GM12878 (cell line): Measurements from ENCODE around the gene ZNF554. TPM values are rescaled to one million over a fixed set of nuclear protein-coding genes. Genes with fewer than 3 reads are reported as not detected.

Source experiments
- ATAC-seq: fragments of 200-7000 bp; cut with Tn5 transposase; 3 replicates; pipeline ENCODE4 v1.9.1; 2020; ENCODE audit warnings: mild to moderate bottlenecking, moderate library complexity
- BruUV-seq: library from RNA; stranded (reverse); fragments of 400-500 nt; replicated peaks from 2 replicates; lab custom pipeline; 2021; lab: Mats Ljungman, UMichigan
- CTCF ChIA-PET: fragments of 300-600 bp; sonication (Branson Sonifier 250); formaldehyde crosslinking; extraction: SDS; loops from one replicate; lab custom pipeline; 2021; ENCODE audit warnings: inconsistent platforms; lab: Yijun Ruan, JAX
- POLR2A ChIA-PET: fragments of 350-600 bp; formaldehyde crosslinking; extraction: SDS; loops from one replicate; lab custom pipeline; 2021; ENCODE audit warnings: inconsistent platforms; lab: Charles Lee
- RAD21 ChIA-PET: fragments of 300-600 bp; sonication (Branson Sonifier 250); formaldehyde crosslinking; loops from one replicate; lab custom pipeline; 2023; ENCODE audit warnings: antibody characterized with exemption; ENCODE audit not compliant: unreplicated experiment; lab: Charles Lee
- SMC1A ChIA-PET: fragments of 300-600 bp; sonication (Branson Sonifier 250); formaldehyde crosslinking; loops from one replicate; lab custom pipeline; 2023; ENCODE audit not compliant: unreplicated experiment, uncharacterized antibody; lab: Charles Lee
- DNase-seq: peaks from one replicate; pipeline ENCODE4 v3.0.0-alpha.2; 2011; ENCODE audit warnings: low read depth, low spot score
- FAIRE-seq: peaks from 3 replicates; lab custom pipeline; 2011; peaks lifted over from hg19 to GRCh38; lab: Jason Lieb, UNC
- H2AFZ ChIP-seq: 2 replicates; pipeline ENCODE4 v1.6.0; 2011; ENCODE audit warnings: low read depth, low read length, control low read depth; ENCODE audit not compliant: control insufficient read depth
- H3K27ac ChIP-seq: 2 replicates; pipeline ENCODE4 v1.5.1; 2011; ENCODE audit warnings: control low read depth; ENCODE audit not compliant: control insufficient read depth, insufficient read depth
- H3K27me3 ChIP-seq, 2 experiments: replicated peaks in 1 of 2; 2 replicates each; pipeline versions ENCODE4 v1.6.0 to v1.6.1; 2011; ENCODE audit warnings: low read length in 1 of 2; ENCODE audit not compliant: control insufficient read depth in 2 of 2, insufficient read depth in 2 of 2
- H3K36me3 ChIP-seq, 2 experiments: 2 replicates each; pipeline ENCODE4 v1.5.1; 2011; ENCODE audit warnings: low read length in 1 of 2; ENCODE audit not compliant: control insufficient read depth in 2 of 2, insufficient read depth in 2 of 2
- H3K4me1 ChIP-seq: 2 replicates; pipeline ENCODE4 v1.6.1; 2011; ENCODE audit warnings: mild to moderate bottlenecking, low read length, moderate library complexity, mixed read lengths; ENCODE audit not compliant: control insufficient read depth, insufficient read depth
- H3K4me2 ChIP-seq: 2 replicates; pipeline ENCODE4 v1.6.0; 2011; ENCODE audit warnings: control low read depth; ENCODE audit not compliant: control insufficient read depth, insufficient read depth
- H3K4me3 ChIP-seq: fragments of 200-600 bp; sonication (generic); 2 replicates; pipeline ENCODE4 v1.5.1; 2016
- H3K79me2 ChIP-seq: 2 replicates; pipeline ENCODE4 v1.6.0; 2011; ENCODE audit warnings: low read length; ENCODE audit not compliant: control insufficient read depth, insufficient read depth
- H3K9ac ChIP-seq: 2 replicates; pipeline ENCODE4 v1.8.0; 2011; ENCODE audit warnings: low read length, control low read depth, mixed read lengths; ENCODE audit not compliant: control insufficient read depth, insufficient read depth
- H3K9me3 ChIP-seq: replicated peaks from 3 replicates; pipeline ENCODE4 v1.5.1; 2011; ENCODE audit warnings: mild to moderate bottlenecking, low read length; ENCODE audit not compliant: control insufficient read depth, insufficient read depth
- H4K20me1 ChIP-seq: 2 replicates; pipeline ENCODE4 v1.6.0; 2011; ENCODE audit not compliant: control insufficient read depth, insufficient read depth
- BHLHE40 ChIP-seq, 2 experiments: fragments of 450-650 bp in 1 of 2; IDR thresholded peaks; 2 replicates each; pipeline ENCODE4 v1.6.1; 2011 to 2017; ENCODE audit warnings: low read depth in 2 of 2, borderline replicate concordance in 1 of 2, improper control_type of control experiment in 1 of 2, low read length in 1 of 2, mild to moderate bottlenecking in 1 of 2
- FOXK2 ChIP-seq: fragments of 450-650 bp; IDR thresholded peaks from 2 replicates; pipeline ENCODE4 v1.6.1; 2017; ENCODE audit warnings: mild to moderate bottlenecking, moderate library complexity
- MEF2B ChIP-seq: fragments of 450-650 bp; IDR thresholded peaks from 2 replicates; pipeline ENCODE4 v1.6.1; 2018; ENCODE audit warnings: mild to moderate bottlenecking, moderate library complexity; ENCODE audit not compliant: partially characterized antibody, poor library complexity, severe bottlenecking
- POLR2A ChIP-seq: IDR thresholded peaks from 2 replicates; pipeline ENCODE4 v1.6.1; 2011; ENCODE audit warnings: low read depth, mild to moderate bottlenecking, low read length
- POLR2AphosphoS5 ChIP-seq: IDR thresholded peaks from 2 replicates; pipeline ENCODE4 v1.6.1; 2011; ENCODE audit warnings: mild to moderate bottlenecking, low read length, inconsistent platforms
- POU2F2 ChIP-seq: IDR thresholded peaks from 3 replicates; pipeline ENCODE4 v1.6.1; 2011; ENCODE audit warnings: low read depth, mild to moderate bottlenecking, low read length, borderline replicate concordance
- SIN3A ChIP-seq: IDR thresholded peaks from 2 replicates; pipeline ENCODE4 v1.6.1; 2012; ENCODE audit warnings: low read depth, low read length, improper control_type of control experiment
- SMAD5 ChIP-seq: IDR thresholded peaks from 2 replicates; pipeline ENCODE4 v1.6.1; 2016; ENCODE audit warnings: antibody characterized with exemption, low read depth
- TARDBP ChIP-seq: IDR thresholded peaks from 2 replicates; pipeline ENCODE4 v1.6.1; 2016; ENCODE audit warnings: borderline replicate concordance
- WGBS: methylation state at CpG from one replicate; pipeline ENCODE4 v1.1.6; 2016; ENCODE audit warnings: low lambda C conversion rate; ENCODE audit not compliant: insufficient replicate concordance, insufficient coverage; ENCODE audit errors: missing lambda C conversion rate; 5-methylcytosine and 5-hydroxymethylcytosine counted together
- in situ Hi-C: fragments of 300-500 bp; cut with MboI; formaldehyde crosslinking; loops from 9 replicates; pipeline ENCODE4 v1.14.3; 2018; ENCODE audit warnings: mixed read lengths
- intact Hi-C: fragments of 100-400 bp; cut with micrococcal nuclease; formaldehyde crosslinking; loops from one replicate; pipeline ENCODE4 v1.14.2; 2022; ENCODE audit not compliant: unreplicated experiment
- polyA plus RNA-seq, 11 experiments: library from polyadenylated mRNA; depleted of rRNA in 4 of 11; unstranded in 6 of 11; stranded (reverse) in 5 of 11; fragments of >200 nt; fragmentation: Nextera tagmentation in 4 of 11; fragmentation: Illumina TruSeq in 1 of 11; extraction: Ambion mirVana in 4 of 11; extraction: Trizol in 1 of 11; gene quantifications; 1 replicate in 1 of 11; 2 replicates in 10 of 11; pipeline versions ENCODE4 v1.2.1 to v1.2.3, GENCODE V29; 2011 to 2016; ENCODE audit warnings: inconsistent platforms in 2 of 11, missing spikeins in 2 of 11, low read depth in 1 of 11
- total RNA-seq, 4 experiments: library from RNA; depleted of rRNA in 3 of 4; stranded (reverse); fragments of >200 nt in 3 of 4; fragmentation: Illumina TruSeq in 1 of 4; extraction: Trizol in 1 of 4; gene quantifications; 2 replicates each; pipeline versions ENCODE4 v1.2.1 to v1.2.3, GENCODE V29; 2013 to 2021
- TF ChIP-seq, protein P1 (sequence below): IDR thresholded peaks from 2 replicates; pipeline ENCODE4 v1.6.1; 2011; ENCODE audit warnings: low read depth, mild to moderate bottlenecking, low read length, moderate library complexity, borderline replicate concordance; ENCODE audit errors: extremely low read depth
- TF ChIP-seq, protein P2 (sequence below): fragments of 450-650 bp; IDR thresholded peaks from 2 replicates; pipeline ENCODE4 v1.6.1; 2014; ENCODE audit warnings: mild to moderate bottlenecking

Gene ZNF554
- total and polyA plus RNA-seq, 10 of the 15 experiments (the other 5 are each of a cell fraction or from before 2014, with no cell fraction given) = 0.19 to 2.1 (median 1.4) TPM

GRCh38 chr19:2795827-2796658 is 23.6 kb upstream of the ZNF554 start:
- DNase-seq (no peak), ATAC-seq (no peak), FAIRE-seq (no peak)
- WGBS = 91% methylated on average over 26 of the region's 27 CpGs
- BruUV-seq = no TSS peak
- no peaks in the 10 kb centered on the region for H3K4me1 ChIP-seq
- SMC1A ChIA-PET = no interaction called here
- H3K36me3 ChIP-seq = peaks cover 19 to 23% of the 10 kb centered on the region in 2 experiments
- no peak overlapping the region for H3K4me2 ChIP-seq
- no peak overlapping the region for H3K27ac ChIP-seq
- no peaks in the 10 kb centered on the region for H3K27me3 ChIP-seq
- in situ Hi-C loops (no loop called here), intact Hi-C loops (no loop called here)
- RAD21 ChIA-PET = no interaction called here
- POLR2A ChIA-PET = no interaction called here
- H3K4me3 ChIP-seq = no peak overlapping the region
- H3K9me3 ChIP-seq = no peaks in the 10 kb centered on the region
- CTCF ChIA-PET = no interaction called here
- no peak overlapping the region for H2AFZ ChIP-seq
- TF ChIP-seq, protein P1, sequence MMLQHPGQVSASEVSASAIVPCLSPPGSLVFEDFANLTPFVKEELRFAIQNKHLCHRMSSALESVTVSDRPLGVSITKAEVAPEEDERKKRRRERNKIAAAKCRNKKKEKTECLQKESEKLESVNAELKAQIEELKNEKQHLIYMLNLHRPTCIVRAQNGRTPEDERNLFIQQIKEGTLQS = no peak
- TF ChIP-seq POLR2A = 0 out of 2 replicates have a peak, but pooled peaks have one; percentile 22
- no peaks in the 10 kb centered on the region for H4K20me1 ChIP-seq
- peaks cover 5% of the 10 kb centered on the region for H3K79me2 ChIP-seq
- H3K9ac ChIP-seq = no peak overlapping the region

DNA sequence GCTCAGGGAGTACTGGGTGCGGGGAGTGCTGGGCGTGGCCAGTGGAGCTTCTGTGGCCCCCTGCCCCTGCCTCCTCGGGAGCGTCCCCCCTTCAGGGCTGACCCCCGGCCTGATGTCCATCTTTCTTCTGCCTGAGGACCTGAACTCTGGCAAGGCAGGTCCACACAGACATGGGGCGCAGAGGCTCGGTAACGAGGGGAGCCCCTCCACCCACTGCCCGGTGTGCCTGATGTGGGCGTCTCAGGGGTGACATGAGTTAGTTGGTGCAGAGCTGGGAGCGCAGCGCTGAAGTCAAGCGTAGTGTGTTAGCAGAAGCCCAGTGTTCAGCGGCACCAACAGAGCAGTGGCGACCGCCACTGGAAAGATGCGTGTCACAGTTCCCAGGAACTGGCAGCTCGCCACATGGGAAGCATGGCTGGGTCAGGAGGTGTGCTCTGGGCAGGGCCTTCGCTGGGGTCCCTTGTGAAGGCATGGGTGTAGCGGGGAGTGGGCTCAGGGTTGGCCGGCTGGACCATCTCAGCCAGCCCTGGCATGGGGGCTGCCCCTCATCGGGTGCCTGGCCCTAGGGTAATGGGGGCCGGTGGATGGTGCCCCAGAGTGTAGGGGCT is 22.9 kb upstream of the ZNF554 start:
- no peak overlapping the region for H3K9ac ChIP-seq
- no peak for TF ChIP-seq FOXK2
- TF ChIP-seq POLR2AphosphoS5 = no peak
- TF ChIP-seq MEF2B = no peak
- TF ChIP-seq BHLHE40 (IDR thresholded peaks at IDR 0.05; ENCODE audit: borderline replicate concordance in 1 of 2, low read depth in 2 of 2, low read length in 1 of 2) = no peak
- TF ChIP-seq TARDBP = no peak
- no peak for TF ChIP-seq SMAD5
- TF ChIP-seq, protein P2, sequence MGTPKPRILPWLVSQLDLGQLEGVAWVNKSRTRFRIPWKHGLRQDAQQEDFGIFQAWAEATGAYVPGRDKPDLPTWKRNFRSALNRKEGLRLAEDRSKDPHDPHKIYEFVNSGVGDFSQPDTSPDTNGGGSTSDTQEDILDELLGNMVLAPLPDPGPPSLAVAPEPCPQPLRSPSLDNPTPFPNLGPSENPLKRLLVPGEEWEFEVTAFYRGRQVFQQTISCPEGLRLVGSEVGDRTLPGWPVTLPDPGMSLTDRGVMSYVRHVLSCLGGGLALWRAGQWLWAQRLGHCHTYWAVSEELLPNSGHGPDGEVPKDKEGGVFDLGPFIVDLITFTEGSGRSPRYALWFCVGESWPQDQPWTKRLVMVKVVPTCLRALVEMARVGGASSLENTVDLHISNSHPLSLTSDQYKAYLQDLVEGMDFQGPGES = no peak
- no peak for TF ChIP-seq POU2F2
- TF ChIP-seq SIN3A = no peak

More for the DNA sequence above, 22.9 kb upstream of the ZNF554 start:
- FAIRE-seq (no peak), ATAC-seq (no peak), DNase-seq (no peak)
- WGBS = 99% methylated on average over 23 of the region's 23 CpGs
- Histone ChIP-seq H3K36me3 (peaks cover 16 to 24% of the 10 kb centered on the region in 2 experiments), H3K9me3 (no peaks in the 10 kb centered on the region), H3K4me2 (no peak overlapping the region), H3K27ac (no peak overlapping the region), H4K20me1 (no peaks in the 10 kb centered on the region), H3K79me2 (peaks cover 2% of the 10 kb centered on the region), H2AFZ (no peak overlapping the region), H3K27me3 (no peaks in the 10 kb centered on the region), H3K4me3 (no peak overlapping the region), H3K4me1 (no peaks in the 10 kb centered on the region)
- in situ Hi-C loops (no loop called here), intact Hi-C loops (no loop called here)
- SMC1A ChIA-PET = no interaction called here
- CTCF ChIA-PET = no interaction called here
- RAD21 ChIA-PET = no interaction called here
- POLR2A ChIA-PET = no interaction called here
- BruUV-seq = no TSS peak
